ENCODE data around the gene GNLY. TPM values are rescaled to one million over a fixed set of nuclear protein-coding genes. Genes with fewer than 3 reads are reported as not detected.

Gene GNLY
- total and polyA plus RNA-seq, 2 donors (not counting 3 experiments of a cell fraction or from before 2014, with no cell fraction given), result not detected

- Histone ChIP-seq H3K27ac (ENCODE audit: insufficient read depth, low read depth, low read length) (no peak overlapping the region), H3K27me3 (ENCODE audit: control insufficient read depth in 2 of 2, insufficient read depth in 2 of 2, low read length in 2 of 2) (peaks cover 0 to 5% of the 10 kb centered on the region in 2 experiments), H3K36me3 (ENCODE audit: control insufficient read depth in 2 of 2, extremely low read depth in 1 of 2, insufficient read depth in 2 of 2, low read length in 2 of 2) (no peaks in the 10 kb centered on the region), H3K9ac (replicated peaks; ENCODE audit: extremely low read depth, insufficient read depth, low read length) (no peak overlapping the region), H3K4me3 (replicated peaks in 1 of 3; ENCODE audit: insufficient read depth in 1 of 3, low read depth in 1 of 3, low read length in 3 of 3) (no peak overlapping the region), H3K4me1 (ENCODE audit: control insufficient read depth, extremely low read depth, insufficient read depth, low read length) (no peaks in the 10 kb centered on the region), H3K79me2 (ENCODE audit: control insufficient read depth, insufficient read depth, low read length) (no peaks in the 10 kb centered on the region), H3K9me3 (replicated peaks; ENCODE audit: control insufficient read depth, insufficient read depth, low read length) (no peaks in the 10 kb centered on the region), H3K9me1 (replicated peaks; ENCODE audit: control insufficient read depth, extremely low read depth, insufficient read depth, low read length) (no peaks in the 10 kb centered on the region), H3K4me2 (ENCODE audit: insufficient read depth, low read length) (no peak overlapping the region), H4K20me1 (replicated peaks; ENCODE audit: control insufficient read depth, extremely low read depth, insufficient read depth, low read length) (no peaks in the 10 kb centered on the region), H2AFZ (ENCODE audit: low read depth, low read length) (no peak overlapping the region)
- no peak for DNase-seq (ENCODE audit: low read depth, low spot score)
- CTCF ChIA-PET, result interaction anchor here (0.7 to 4.0 kb wide), 15 partner anchors 8 to 358 kb away, joined by 3 to 28 read pairs (median 4); no protein-coding TSS in a partner anchor
- dilution Hi-C loops (cut with MboI; ENCODE audit: extremely low pct_ligation_motif_present, low sequenced_read_pairs) (loop anchor here (25.0 kb wide), 1 partner anchor 88 kb away; no protein-coding TSS in a partner anchor), intact Hi-C loops (cut with micrococcal nuclease) (loop anchor here (5.0 kb wide), 2 partner anchors 77 to 163 kb away; partner anchors contain the start of gene ST3GAL5)
- BruUV-seq (replicated peaks), result no TSS peak
- POLR2A ChIA-PET, result no interaction called here
- FAIRE-seq, result no peak
- TF ChIP-seq GATA2 (IDR thresholded peaks at IDR 0.05; ENCODE audit: insufficient read depth, insufficient read length, low read depth, low read length), result no peak
- TF ChIP-seq POLR2A (IDR thresholded peaks at IDR 0.05; ENCODE audit: low read depth, low read length), result no peak
- no peak for TF ChIP-seq EZH2 (IDR thresholded peaks at IDR 0.05; ENCODE audit: borderline replicate concordance, low read depth, low read length, severe bottlenecking)
- no peak for TF ChIP-seq MAX (IDR thresholded peaks at IDR 0.05; ENCODE audit: insufficient read depth, insufficient read length)
- no peak for TF ChIP-seq JUN (IDR thresholded peaks at IDR 0.05; ENCODE audit: borderline replicate concordance, insufficient read depth, insufficient read length, low read depth)
- no peak for TF ChIP-seq CTCF (IDR thresholded peaks at IDR 0.05; ENCODE audit: extremely low read depth in 1 of 2, insufficient read depth in 1 of 2, low read depth in 1 of 2, low read length in 2 of 2)
- no peak for TF ChIP-seq MYC (IDR thresholded peaks at IDR 0.05; ENCODE audit: low read depth, low read length)
- TF ChIP-seq POLR2AphosphoS5 (IDR thresholded peaks at IDR 0.05; ENCODE audit: insufficient read depth, low read depth, low read length), result no peak
Observed at GRCh38 chr2:85724731-85725181, 30.6 kb downstream of the GNLY start.

Measured in endothelial cell of umbilical vein (primary cell).